Upper lobe of left lung (tissue), 4 donors: ENCODE data around the gene SLC51B.

Source experiments
- POLR2A ChIP-seq, 4 donors: fragments of 450-650 bp; IDR thresholded peaks; one replicate each; pipeline ENCODE4 v1.5.1; 2016 to 2017; ENCODE audit warnings: antibody characterized with exemption in 4 of 4, mild to moderate bottlenecking in 2 of 4
- TF ChIP-seq, protein P1 (sequence below), 6 experiments: fragments of 450-650 bp in 4 of 6; fragments of 200-600 bp in 2 of 6; sonication (generic) in 2 of 6; IDR thresholded peaks; one replicate each; pipeline ENCODE4 v1.5.1; 2016 to 2019; ENCODE audit warnings: antibody characterized with exemption in 6 of 6

- no peak for TF ChIP-seq POLR2A (IDR thresholded peaks at IDR 0.05)
- TF ChIP-seq, protein P1, sequence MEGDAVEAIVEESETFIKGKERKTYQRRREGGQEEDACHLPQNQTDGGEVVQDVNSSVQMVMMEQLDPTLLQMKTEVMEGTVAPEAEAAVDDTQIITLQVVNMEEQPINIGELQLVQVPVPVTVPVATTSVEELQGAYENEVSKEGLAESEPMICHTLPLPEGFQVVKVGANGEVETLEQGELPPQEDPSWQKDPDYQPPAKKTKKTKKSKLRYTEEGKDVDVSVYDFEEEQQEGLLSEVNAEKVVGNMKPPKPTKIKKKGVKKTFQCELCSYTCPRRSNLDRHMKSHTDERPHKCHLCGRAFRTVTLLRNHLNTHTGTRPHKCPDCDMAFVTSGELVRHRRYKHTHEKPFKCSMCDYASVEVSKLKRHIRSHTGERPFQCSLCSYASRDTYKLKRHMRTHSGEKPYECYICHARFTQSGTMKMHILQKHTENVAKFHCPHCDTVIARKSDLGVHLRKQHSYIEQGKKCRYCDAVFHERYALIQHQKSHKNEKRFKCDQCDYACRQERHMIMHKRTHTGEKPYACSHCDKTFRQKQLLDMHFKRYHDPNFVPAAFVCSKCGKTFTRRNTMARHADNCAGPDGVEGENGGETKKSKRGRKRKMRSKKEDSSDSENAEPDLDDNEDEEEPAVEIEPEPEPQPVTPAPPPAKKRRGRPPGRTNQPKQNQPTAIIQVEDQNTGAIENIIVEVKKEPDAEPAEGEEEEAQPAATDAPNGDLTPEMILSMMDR (IDR thresholded peaks at IDR 0.05) = no peak
These were observed 47.0 kb downstream of the SLC51B start for GRCh38 chr15:65091946-65092770.
